Activated naive CD4-positive, alpha-beta T cell treated with anti-CD3 and anti-CD28 coated beads for 36 hours (primary cell): Measurements from ENCODE around the gene GCN1. TPM values are rescaled to one million over a fixed set of nuclear protein-coding genes. Genes with fewer than 3 reads are reported as not detected.
"Not testable (repeated sequence)": the region's sequence is repeated elsewhere in the genome, so short reads cannot be mapped to it uniquely, and the experiment has no call there.

Experiments
- CTCF ChIA-PET: fragments of 350-600 bp; sonication (Branson Sonifier 250); formaldehyde crosslinking; loops from one replicate; lab custom pipeline; 2021; ENCODE audit warnings: antibody characterized with exemption; lab: Charles Lee
- DNase-seq: peaks from one replicate; pipeline ENCODE4 v3.0.0-alpha.2; 2020
- H3K27ac Mint-ChIP-seq: one replicate; pipeline ENCODE4 v1.8.0; 2021; ENCODE audit warnings: mild to moderate bottlenecking, mixed read lengths
- H3K27me3 Mint-ChIP-seq: one replicate; pipeline ENCODE4 v1.8.0; 2021; ENCODE audit warnings: low read depth, mixed read lengths
- H3K36me3 Mint-ChIP-seq: one replicate; pipeline ENCODE4 v1.8.0; 2021; ENCODE audit warnings: low read depth, mixed read lengths
- H3K4me1 Mint-ChIP-seq: one replicate; pipeline ENCODE4 v1.8.0; 2021; ENCODE audit warnings: low read depth, mixed read lengths
- H3K4me3 Mint-ChIP-seq: one replicate; pipeline ENCODE4 v1.8.0; 2021; ENCODE audit warnings: mild to moderate bottlenecking, moderate library complexity, mixed read lengths
- H3K9me3 Mint-ChIP-seq: one replicate; pipeline ENCODE4 v1.8.0; 2021; ENCODE audit warnings: mixed read lengths
- intact Hi-C: fragments of 100-400 bp; cut with micrococcal nuclease; formaldehyde crosslinking; loops from one replicate; pipeline ENCODE4 v1.15.1; 2023
- total RNA-seq, 2 experiments: library from RNA; stranded (reverse); gene quantifications; one replicate each; pipeline ENCODE4 v1.2.3, GENCODE V29; 2021

GCN1 gene
- total RNA-seq, 2 experiments from 2014 or later, result 122 to 128 TPM

GRCh38 chr12:120220838-120221575 lies 26.5 kb upstream of the GCN1 start:
- Mint-ChIP-seq H3K4me3 (no peak overlapping the region), H3K9me3 (no peaks in the 10 kb centered on the region), H3K27me3 (no peaks in the 10 kb centered on the region), H3K4me1 (peaks cover 14% of the 10 kb centered on the region), H3K36me3 (peaks cover 18% of the 10 kb centered on the region), H3K27ac (peak overlapping the region; percentile 26)
- no peak for DNase-seq
- CTCF ChIA-PET, result interaction anchor here (1.4 kb wide), 1 partner anchor 20 kb away, joined by 4 read pairs; the partner anchor contains the start of gene RPLP0
- intact Hi-C loops, result loop anchor here (10.0 kb wide), 1 partner anchor 214 kb away; the partner anchor contains the start of gene COX6A1

- CTCF ChIA-PET, result interaction anchor here (0.6 to 2.4 kb wide), 6 partner anchors 9 to 180 kb away, joined by 3 to 17 read pairs (median 4); partner anchors contain the start of gene RPLP0
- Mint-ChIP-seq H3K27me3 (no peaks in the 10 kb centered on the region), H3K36me3 (peaks cover 25% of the 10 kb centered on the region), H3K9me3 (no peaks in the 10 kb centered on the region), H3K27ac (peak overlapping the region; percentile 50), H3K4me3 (no peak overlapping the region), H3K4me1 (no peaks in the 10 kb centered on the region)
- no peak for DNase-seq
- intact Hi-C loops, result no loop called here
These were observed 24.4 kb upstream of the GCN1 start for GRCh38 chr12:120218680-120219606.

GRCh38 chr12:120216742-120217605 lies 22.5 kb upstream of the GCN1 start:
- intact Hi-C loops, result no loop called here
- H3K4me3 Mint-ChIP-seq, result no peak overlapping the region
- H3K27me3 Mint-ChIP-seq, result no peaks in the 10 kb centered on the region
- H3K4me1 Mint-ChIP-seq, result no peaks in the 10 kb centered on the region
- H3K36me3 Mint-ChIP-seq, result peaks cover 14% of the 10 kb centered on the region
- no peaks in the 10 kb centered on the region for H3K9me3 Mint-ChIP-seq
- CTCF ChIA-PET, result interaction anchor here (0.9 to 2.4 kb wide), 4 partner anchors 11 to 32 kb away, joined by 3 to 10 read pairs (median 3); partner anchors contain the start of gene RPLP0
- no peak for DNase-seq
- H3K27ac Mint-ChIP-seq, result no peak overlapping the region

GRCh38 chr12:120215766-120216735 lies 21.5 kb upstream of the GCN1 start:
- Mint-ChIP-seq H3K4me1 (no peaks in the 10 kb centered on the region), H3K4me3 (no peak overlapping the region), H3K27ac (no peak overlapping the region), H3K36me3 (peaks cover 20% of the 10 kb centered on the region), H3K27me3 (no peaks in the 10 kb centered on the region), H3K9me3 (no peaks in the 10 kb centered on the region)
- CTCF ChIA-PET, result interaction anchor here (0.9 to 2.4 kb wide), 4 partner anchors 12 to 33 kb away, joined by 3 to 10 read pairs (median 3); partner anchors contain the start of gene RPLP0
- DNase-seq, result no peak
- intact Hi-C loops, result no loop called here

- no peak for DNase-seq
- Mint-ChIP-seq H3K9me3 (no peaks in the 10 kb centered on the region), H3K36me3 (peaks cover 20% of the 10 kb centered on the region), H3K27me3 (no peaks in the 10 kb centered on the region), H3K4me1 (no peaks in the 10 kb centered on the region), H3K27ac (no peak overlapping the region), H3K4me3 (no peak overlapping the region)
- intact Hi-C loops, result no loop called here
- CTCF ChIA-PET, result no interaction called here
These were observed 20.8 kb upstream of the GCN1 start for GRCh38 chr12:120215357-120215735.

GRCh38 chr12:120214626-120215356 lies 20.3 kb upstream of the GCN1 start:
- CTCF ChIA-PET, result no interaction called here
- Mint-ChIP-seq H3K4me3 (no peak overlapping the region), H3K36me3 (peaks cover 21% of the 10 kb centered on the region), H3K9me3 (no peaks in the 10 kb centered on the region), H3K27ac (no peak overlapping the region), H3K27me3 (no peaks in the 10 kb centered on the region), H3K4me1 (no peaks in the 10 kb centered on the region)
- intact Hi-C loops, result no loop called here
- DNase-seq, result no peak

- Mint-ChIP-seq H3K27me3 (no peaks in the 10 kb centered on the region), H3K36me3 (peaks cover 21% of the 10 kb centered on the region), H3K9me3 (no peaks in the 10 kb centered on the region), H3K4me1 (no peaks in the 10 kb centered on the region), H3K27ac (no peak overlapping the region), H3K4me3 (no peak overlapping the region)
- intact Hi-C loops, result no loop called here
- CTCF ChIA-PET, result no interaction called here
- DNase-seq, result no peak
These were observed 19.2 kb upstream of the GCN1 start for GRCh38 chr12:120213758-120214157.

- intact Hi-C loops, H3K4me1 Mint-ChIP-seq, H3K4me3 Mint-ChIP-seq, H3K27me3 Mint-ChIP-seq, H3K9me3 Mint-ChIP-seq, H3K27ac Mint-ChIP-seq, DNase-seq: not testable (repeated sequence)
- CTCF ChIA-PET, result interaction anchor here (0.9 to 1.4 kb wide), 2 partner anchors 15 to 53 kb away, joined by 3 to 4 read pairs; no protein-coding TSS in a partner anchor
- peaks cover 18% of the 10 kb centered on the region for H3K36me3 Mint-ChIP-seq
These were observed 18.7 kb upstream of the GCN1 start for GRCh38 chr12:120213182-120213581.

GRCh38 chr12:120212301-120212700 lies 17.8 kb upstream of the GCN1 start:
- Mint-ChIP-seq H3K36me3 (peaks cover 20% of the 10 kb centered on the region), H3K27ac (peak overlapping the region; percentile 50), H3K4me1 (no peaks in the 10 kb centered on the region), H3K27me3 (no peaks in the 10 kb centered on the region), H3K4me3 (no peak overlapping the region), H3K9me3 (no peaks in the 10 kb centered on the region)
- no peak for DNase-seq
- intact Hi-C loops, result no loop called here
- CTCF ChIA-PET, result interaction anchor here (0.6 to 1.4 kb wide), 3 partner anchors 11 to 54 kb away, joined by 3 to 4 read pairs (median 4); partner anchors contain the start of gene RPLP0

- Mint-ChIP-seq H3K27me3 (no peaks in the 10 kb centered on the region), H3K36me3 (peaks cover 20% of the 10 kb centered on the region), H3K4me1 (no peaks in the 10 kb centered on the region), H3K4me3 (no peak overlapping the region), H3K27ac (peak overlapping the region; percentile 50), H3K9me3 (no peaks in the 10 kb centered on the region)
- intact Hi-C loops, result no loop called here
- DNase-seq, result no peak
- CTCF ChIA-PET, result interaction anchor here (1.4 kb wide), 1 partner anchor 54 kb away, joined by 4 read pairs; no protein-coding TSS in a partner anchor
These were observed 17.4 kb upstream of the GCN1 start for GRCh38 chr12:120211904-120212283.
